HepG2 (cell line): ENCODE data around the gene AKT3. TPM values are rescaled to one million over a fixed set of nuclear protein-coding genes. Genes with fewer than 3 reads are reported as not detected.
"Not testable (repeated sequence)": the region's sequence is repeated elsewhere in the genome, so short reads cannot be mapped to it uniquely, and the experiment has no call there.

ENCODE experiments used
- ATAC-seq: fragments of 200-7000 bp; cut with Tn5 transposase; 3 replicates; pipeline ENCODE4 v1.9.1; 2020; ENCODE audit warnings: mild to moderate bottlenecking, moderate library complexity
- BruUV-seq: library from RNA; stranded (reverse); fragments of 400-500 nt; replicated peaks from 2 replicates; lab custom pipeline; 2021; lab: Mats Ljungman, UMichigan
- CTCF ChIA-PET: fragments of 300-600 bp; formaldehyde crosslinking; extraction: SDS; loops from one replicate; lab custom pipeline; 2021; ENCODE audit warnings: low total read pairs, inconsistent platforms, low intra/inter-chr PET ratio; lab: Yijun Ruan, JAX
- POLR2A ChIA-PET: fragments of 350-600 bp; sonication (Branson Sonifier 250); formaldehyde crosslinking; loops from one replicate; lab custom pipeline; 2020; ENCODE audit warnings: antibody characterized with exemption, inconsistent platforms; lab: Yijun Ruan, JAX
- DNase-seq: peaks from one replicate; pipeline ENCODE4 v3.0.0-alpha.2; 2015; ENCODE audit warnings: low spot score
- FAIRE-seq: peaks from 3 replicates; lab custom pipeline; 2011; peaks lifted over from hg19 to GRCh38; lab: Jason Lieb, UNC
- H2AFZ ChIP-seq: one replicate; pipeline ENCODE4 v1.6.1; 2011; ENCODE audit warnings: low read length, inconsistent platforms
- H3K27ac ChIP-seq: fragments of 300-600 bp; 3 replicates; pipeline ENCODE4 v1.8.0; 2011; ENCODE audit warnings: mixed run types, mild to moderate bottlenecking, mixed read lengths, low read length, inconsistent platforms; ENCODE audit not compliant: insufficient read depth; ENCODE audit errors: extremely low read length
- H3K27me3 ChIP-seq, 2 experiments: fragments of 200-600 bp in 1 of 2; 2 replicates in 1 of 2; 3 replicates in 1 of 2; pipeline versions ENCODE4 v1.6.0 to v1.8.0; 2011; ENCODE audit warnings: low read length in 2 of 2, mild to moderate bottlenecking in 2 of 2, moderate library complexity in 2 of 2, inconsistent platforms in 1 of 2; ENCODE audit not compliant: insufficient read depth in 2 of 2, control insufficient read depth in 1 of 2
- H3K36me3 ChIP-seq, 2 experiments: fragments of 200-600 bp in 1 of 2; replicated peaks in 1 of 2; 2 replicates in 1 of 2; 3 replicates in 1 of 2; pipeline versions ENCODE4 v1.5.1 to v1.8.0; 2011; ENCODE audit warnings: low read length in 2 of 2, inconsistent platforms in 1 of 2; ENCODE audit not compliant: insufficient read depth in 2 of 2, control insufficient read depth in 1 of 2
- H3K4me1 ChIP-seq: 2 replicates; pipeline ENCODE4 v1.5.1; 2012; ENCODE audit warnings: low read length, inconsistent platforms; ENCODE audit not compliant: insufficient read depth
- H3K4me2 ChIP-seq: 2 replicates; pipeline ENCODE4 v1.6.0; 2011; ENCODE audit warnings: low read depth, low read length, inconsistent platforms
- H3K4me3 ChIP-seq, 3 experiments: fragments of 200-600 bp in 1 of 3; sonication (generic), shearing (Covaris generic) in 1 of 3; replicated peaks in 1 of 3; 2 replicates each; pipeline ENCODE4 v1.5.1; 2011 to 2016; ENCODE audit warnings: low read length in 3 of 3, inconsistent platforms in 2 of 3, low read depth in 2 of 3, mild to moderate bottlenecking in 2 of 3, control low read depth in 1 of 3, mixed read lengths in 1 of 3; ENCODE audit not compliant: insufficient read depth in 1 of 3
- H3K79me2 ChIP-seq: one replicate; pipeline ENCODE4 v1.6.1; 2011; ENCODE audit warnings: low read length, inconsistent platforms; ENCODE audit not compliant: insufficient read depth
- H3K9ac ChIP-seq: 2 replicates; pipeline ENCODE4 v1.6.0; 2011; ENCODE audit warnings: mild to moderate bottlenecking, low read depth, low read length, inconsistent platforms; ENCODE audit not compliant: insufficient read depth
- H3K9me3 ChIP-seq: 2 replicates; pipeline ENCODE4 v1.5.1; 2012; ENCODE audit warnings: mild to moderate bottlenecking, low read length
- H4K20me1 ChIP-seq: 2 replicates; pipeline ENCODE4 v1.6.0; 2011; ENCODE audit warnings: inconsistent platforms, mild to moderate bottlenecking, low read length, moderate library complexity; ENCODE audit not compliant: insufficient read depth
- NONO ChIP-seq, 2 experiments: fragments of 450-650 bp in 1 of 2; sonication (generic) in 1 of 2; formaldehyde crosslinking in 1 of 2; IDR thresholded peaks in 1 of 2; conservative IDR thresholded peaks in 1 of 2; 2 replicates each; pipeline versions ENCODE4 v1.6.1 to v1.8.0; 2017 to 2022; ENCODE audit warnings: mild to moderate bottlenecking in 1 of 2, missing genetic modification reagents in 1 of 2, moderate library complexity in 1 of 2
- POLR2A ChIP-seq, 2 experiments: IDR thresholded peaks; 2 replicates each; pipeline ENCODE4 v1.6.1; 2011; ENCODE audit warnings: low read depth in 2 of 2, low read length in 2 of 2, mild to moderate bottlenecking in 1 of 2, moderate library complexity in 1 of 2; ENCODE audit not compliant: insufficient read depth in 1 of 2
- SIN3B ChIP-seq: fragments of 150-350 bp; IDR thresholded peaks from 2 replicates; pipeline ENCODE4 v1.6.1; 2014; ENCODE audit warnings: low read length
- SIX1 ChIP-seq: sonication (generic); formaldehyde crosslinking; IDR thresholded peaks from 2 replicates; pipeline ENCODE4 v1.4.0; 2020; ENCODE audit warnings: missing genetic modification reagents, borderline replicate concordance
- SSRP1 ChIP-seq: IDR thresholded peaks from 2 replicates; pipeline ENCODE4 v1.6.1; 2016; ENCODE audit warnings: control low read depth
- ZFP36L2 ChIP-seq: sonication (generic); formaldehyde crosslinking; IDR thresholded peaks from 2 replicates; pipeline ENCODE4 v1.4.0; 2020; ENCODE audit warnings: missing genetic modification reagents
- ZNF619 ChIP-seq: sonication (generic); formaldehyde crosslinking; IDR thresholded peaks from 2 replicates; pipeline ENCODE4 v1.4.0; 2020; ENCODE audit warnings: mild to moderate bottlenecking, missing genetic modification reagents
- ZNF883 ChIP-seq: sonication (generic); formaldehyde crosslinking; IDR thresholded peaks from 2 replicates; pipeline ENCODE4 v1.5.1; 2020; ENCODE audit warnings: mild to moderate bottlenecking, missing genetic modification reagents; ENCODE audit errors: not compliant biosample characterization
- WGBS: methylation state at CpG from one replicate; pipeline ENCODE4 v1.1.6; 2017; ENCODE audit warnings: low lambda C conversion rate; 5-methylcytosine and 5-hydroxymethylcytosine counted together
- in situ Hi-C: cut with HindIII; loops from 2 replicates; pipeline ENCODE4 v1.10.0; 2017; ENCODE audit warnings: low pct_unique_long_range_greater_than_20kb; ENCODE audit not compliant: extremely low pct_ligation_motif_present
- intact Hi-C: fragments of 100-400 bp; cut with micrococcal nuclease; formaldehyde crosslinking; loops from one replicate; pipeline ENCODE4 v1.10.0; 2022; ENCODE audit not compliant: unreplicated experiment
- polyA plus RNA-seq, 8 experiments: library from polyadenylated mRNA; depleted of rRNA in 3 of 8; stranded (reverse) in 7 of 8; unstranded in 1 of 8; fragments of >200 nt; fragmentation: Illumina TruSeq in 4 of 8; extraction: Trizol in 4 of 8; gene quantifications; 2 replicates each; pipeline versions ENCODE4 v1.2.1 to v1.2.3, GENCODE V29; 2011 to 2016; ENCODE audit warnings: low read depth in 4 of 8, missing spikeins in 1 of 8, mixed read lengths in 1 of 8; ENCODE audit not compliant: insufficient read depth in 1 of 8
- total RNA-seq, 5 experiments: library from RNA; depleted of rRNA; stranded (reverse); fragments of >200 nt; fragmentation: Illumina TruSeq; extraction: Trizol; gene quantifications; 2 replicates each; pipeline ENCODE4 v1.2.3, GENCODE V29; 2016; ENCODE audit warnings: low read depth in 1 of 5
- TF ChIP-seq, protein P1 (sequence below): sonication (generic); formaldehyde crosslinking; IDR thresholded peaks from 2 replicates; pipeline ENCODE4 v1.4.0; 2020; ENCODE audit warnings: missing genetic modification reagents
- TF ChIP-seq, protein P2 (sequence below): sonication (generic); formaldehyde crosslinking; IDR thresholded peaks from 2 replicates; pipeline ENCODE4 v1.5.0; 2020; ENCODE audit warnings: missing genetic modification reagents

The AKT3 gene
- total and polyA plus RNA-seq, 2 of the 13 experiments (the other 11 are each of a cell fraction or from before 2014, with no cell fraction given) = 0.07 TPM

DNA sequence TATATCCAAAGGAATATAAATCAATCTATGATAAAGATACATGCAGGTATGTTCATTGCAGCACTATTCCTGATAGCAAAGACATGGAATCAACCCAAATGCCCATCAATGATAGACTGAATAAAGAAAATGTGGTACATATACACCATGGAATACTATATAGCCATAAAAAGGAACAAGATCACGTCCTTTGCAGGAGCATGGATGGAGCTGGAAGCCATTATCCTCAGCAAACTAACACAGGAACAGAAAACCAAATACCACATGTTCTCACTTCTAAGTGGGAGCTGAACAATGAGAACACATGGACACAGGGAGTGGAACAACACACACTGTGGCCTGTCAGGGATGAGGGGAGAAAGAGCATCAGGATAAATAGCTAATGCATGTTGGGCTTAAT is 25.1 kb downstream of the AKT3 start:
- H3K27ac ChIP-seq, H3K79me2 ChIP-seq, H3K4me1 ChIP-seq, H3K27me3 ChIP-seq, H3K4me3 ChIP-seq, H3K9me3 ChIP-seq, ATAC-seq, FAIRE-seq, CTCF ChIA-PET, H3K36me3 ChIP-seq, BruUV-seq, in situ Hi-C loops, H2AFZ ChIP-seq, intact Hi-C loops, H3K4me2 ChIP-seq, H4K20me1 ChIP-seq, POLR2A ChIA-PET, H3K9ac ChIP-seq, DNase-seq: not testable (repeated sequence)
- WGBS = 0% methylated on average over 1 of the region's 1 CpG

DNA sequence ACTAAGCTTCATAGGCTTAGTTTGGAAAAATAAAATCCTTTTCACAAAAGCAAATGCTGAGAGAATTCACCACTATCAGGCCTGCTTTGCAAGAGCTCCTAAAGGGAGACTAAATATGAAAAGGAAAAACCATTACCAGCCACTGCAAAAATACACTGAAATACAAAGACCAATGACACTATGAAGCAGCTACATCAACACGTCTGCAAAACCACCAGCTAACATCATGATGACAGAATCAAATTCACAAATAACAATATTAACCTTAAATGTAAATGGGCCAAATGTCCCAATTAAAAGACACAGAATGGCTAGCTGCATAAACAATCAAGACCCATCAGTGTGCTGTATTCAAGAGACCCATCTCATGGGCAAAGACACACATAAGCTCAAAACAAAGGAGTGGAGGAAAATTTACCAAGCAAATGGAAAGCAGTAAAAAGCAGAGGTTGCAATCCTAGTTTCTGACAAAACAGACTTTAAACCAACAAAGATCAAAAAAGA is 28.8 kb downstream of the AKT3 start:
- FAIRE-seq = no peak
- no TSS peak for BruUV-seq
- no peak for ATAC-seq

More for the DNA sequence above, 28.8 kb downstream of the AKT3 start:
- Histone ChIP-seq H3K27ac (no peak overlapping the region), H3K9me3 (no peaks in the 10 kb centered on the region), H3K4me3 (no peak overlapping the region), H2AFZ (no peak overlapping the region), H3K36me3 (no peaks in the 10 kb centered on the region), H3K9ac (no peak overlapping the region), H4K20me1 (no peaks in the 10 kb centered on the region), H3K27me3 (no peaks in the 10 kb centered on the region), H3K4me2 (no peak overlapping the region), H3K79me2 (no peaks in the 10 kb centered on the region), H3K4me1 (no peaks in the 10 kb centered on the region)
- in situ Hi-C loops (no loop called here), intact Hi-C loops (no loop called here)
- no peak for DNase-seq
- ChIA-PET POLR2A (no interaction called here), CTCF (no interaction called here)
- WGBS = 35% methylated on average over 1 of the region's 1 CpG
- TF ChIP-seq, protein P1, sequence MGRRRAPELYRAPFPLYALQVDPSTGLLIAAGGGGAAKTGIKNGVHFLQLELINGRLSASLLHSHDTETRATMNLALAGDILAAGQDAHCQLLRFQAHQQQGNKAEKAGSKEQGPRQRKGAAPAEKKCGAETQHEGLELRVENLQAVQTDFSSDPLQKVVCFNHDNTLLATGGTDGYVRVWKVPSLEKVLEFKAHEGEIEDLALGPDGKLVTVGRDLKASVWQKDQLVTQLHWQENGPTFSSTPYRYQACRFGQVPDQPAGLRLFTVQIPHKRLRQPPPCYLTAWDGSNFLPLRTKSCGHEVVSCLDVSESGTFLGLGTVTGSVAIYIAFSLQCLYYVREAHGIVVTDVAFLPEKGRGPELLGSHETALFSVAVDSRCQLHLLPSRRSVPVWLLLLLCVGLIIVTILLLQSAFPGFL (CRISPR knock-in tag) = no peak
- TF ChIP-seq, protein P2, sequence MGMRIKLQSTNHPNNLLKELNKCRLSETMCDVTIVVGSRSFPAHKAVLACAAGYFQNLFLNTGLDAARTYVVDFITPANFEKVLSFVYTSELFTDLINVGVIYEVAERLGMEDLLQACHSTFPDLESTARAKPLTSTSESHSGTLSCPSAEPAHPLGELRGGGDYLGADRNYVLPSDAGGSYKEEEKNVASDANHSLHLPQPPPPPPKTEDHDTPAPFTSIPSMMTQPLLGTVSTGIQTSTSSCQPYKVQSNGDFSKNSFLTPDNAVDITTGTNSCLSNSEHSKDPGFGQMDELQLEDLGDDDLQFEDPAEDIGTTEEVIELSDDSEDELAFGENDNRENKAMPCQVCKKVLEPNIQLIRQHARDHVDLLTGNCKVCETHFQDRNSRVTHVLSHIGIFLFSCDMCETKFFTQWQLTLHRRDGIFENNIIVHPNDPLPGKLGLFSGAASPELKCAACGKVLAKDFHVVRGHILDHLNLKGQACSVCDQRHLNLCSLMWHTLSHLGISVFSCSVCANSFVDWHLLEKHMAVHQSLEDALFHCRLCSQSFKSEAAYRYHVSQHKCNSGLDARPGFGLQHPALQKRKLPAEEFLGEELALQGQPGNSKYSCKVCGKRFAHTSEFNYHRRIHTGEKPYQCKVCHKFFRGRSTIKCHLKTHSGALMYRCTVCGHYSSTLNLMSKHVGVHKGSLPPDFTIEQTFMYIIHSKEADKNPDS (CRISPR knock-in tag) = no peak
- no peak for TF ChIP-seq SSRP1 (CRISPR knock-in tag)
- TF ChIP-seq SIX1 = no peak
- TF ChIP-seq ZNF619 = no peak
- no peak for TF ChIP-seq POLR2A (IDR thresholded peaks at IDR 0.05; ENCODE audit: insufficient read depth in 1 of 2, low read depth in 2 of 2, low read length in 2 of 2)
- TF ChIP-seq NONO (IDR thresholded peaks at IDR 0.05) = no peak
- TF ChIP-seq NONO (CRISPR knock-in tag; conservative IDR thresholded peaks at IDR 0.05) = no peak
- TF ChIP-seq SIN3B = no peak
- no peak for TF ChIP-seq ZFP36L2 (CRISPR knock-in tag)
- no peak for TF ChIP-seq ZNF883 (CRISPR knock-in tag)
- TF ChIP-seq, all 625 proteins: peak for 0
